Midbrain (tissue), 1 donor: Measurements from ENCODE around the gene RNF5.
"Not testable (repeated sequence)": the region's sequence is repeated elsewhere in the genome, so short reads cannot be mapped to it uniquely, and the experiment has no call there.

Experiments used
- DNase-seq: peaks from one replicate; lab custom pipeline; 2025; lab: John Stamatoyannopoulos, UW

The RNF5 gene

DNA sequence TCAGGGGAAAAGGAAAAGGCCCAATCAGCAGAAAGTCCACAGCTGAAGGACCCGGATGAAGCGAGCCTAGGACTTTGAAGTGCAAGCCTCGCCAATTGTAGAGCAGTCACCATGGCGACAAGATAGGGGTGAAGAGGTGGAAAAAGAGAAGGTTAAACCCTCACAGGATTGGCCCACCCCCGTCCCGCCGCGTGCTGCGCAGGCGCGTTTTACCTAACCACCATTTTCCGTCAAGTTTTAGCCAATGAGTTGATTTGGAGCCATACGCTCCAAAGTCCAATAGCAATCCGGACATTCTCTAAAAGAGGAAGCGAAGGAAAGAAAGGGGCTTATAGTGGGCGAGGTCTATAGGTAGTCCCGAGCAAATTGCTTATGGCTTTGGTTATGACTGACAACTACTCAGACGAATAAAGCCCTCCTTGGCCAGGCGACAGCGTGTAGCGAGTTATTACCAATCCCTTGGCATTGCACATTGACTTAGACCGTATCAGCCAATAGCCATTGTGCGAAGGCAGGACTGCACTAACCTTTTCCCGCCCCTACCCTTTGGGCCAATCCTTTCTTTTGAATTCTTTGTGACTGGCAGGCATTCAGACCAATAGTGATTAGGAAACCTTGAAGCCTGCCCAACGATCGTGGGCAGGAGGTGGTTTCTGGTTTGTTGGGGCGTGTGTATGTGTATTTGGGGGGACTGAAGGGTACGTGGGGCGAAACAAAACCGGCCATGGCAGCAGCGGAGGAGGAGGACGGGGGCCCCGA, at the start of gene RNF5:
Gene RNF5, plus strand, starts transcription at position 618 of the 759 bp plus-strand sequence. Its CDS starts 107 bp downstream, at position 725.
- peak; percentile 99 for DNase-seq

GRCh38 chr6:32128751-32129296, 49.4 kb upstream of the RNF5 start:
- DNase-seq: no peak

DNA sequence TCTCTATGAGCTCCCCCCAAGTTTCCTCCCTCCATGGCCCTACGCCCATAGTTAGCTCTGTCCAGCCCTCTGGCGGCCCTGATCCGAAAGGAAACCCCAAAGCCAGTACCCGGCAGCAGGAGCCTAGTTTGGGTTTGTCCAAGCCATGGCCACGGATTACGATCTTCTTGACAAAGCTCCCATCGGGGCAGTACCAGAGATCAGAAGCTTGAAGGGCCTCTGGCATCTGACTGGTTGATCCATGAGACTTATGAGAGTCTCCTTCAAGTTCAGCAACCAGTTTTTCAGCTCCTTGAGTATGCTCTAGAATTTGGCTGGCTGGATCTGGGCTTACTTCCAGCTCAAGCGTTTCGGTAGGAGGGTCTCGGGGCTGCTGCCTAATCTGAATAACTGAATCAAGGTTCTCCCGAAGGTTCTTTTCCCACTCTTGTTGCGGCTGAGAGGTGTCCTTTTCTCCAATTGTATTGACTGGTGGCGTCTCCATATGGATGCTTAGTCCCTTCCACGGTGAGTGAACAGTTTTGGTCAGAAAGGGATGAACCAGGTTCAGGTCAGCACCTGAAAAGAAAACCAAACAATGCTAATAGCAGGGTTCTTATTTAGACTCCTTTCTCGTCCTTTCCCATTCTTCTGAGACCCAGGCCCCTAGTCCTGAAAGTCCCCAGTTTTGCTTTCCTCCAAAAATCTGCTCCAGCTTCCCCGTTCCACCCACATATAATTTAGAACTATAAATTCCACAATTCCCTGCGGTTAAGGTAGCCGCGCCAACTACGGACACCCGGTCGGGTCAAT, 48.7 kb upstream of the RNF5 start:
- no peak for DNase-seq

DNA sequence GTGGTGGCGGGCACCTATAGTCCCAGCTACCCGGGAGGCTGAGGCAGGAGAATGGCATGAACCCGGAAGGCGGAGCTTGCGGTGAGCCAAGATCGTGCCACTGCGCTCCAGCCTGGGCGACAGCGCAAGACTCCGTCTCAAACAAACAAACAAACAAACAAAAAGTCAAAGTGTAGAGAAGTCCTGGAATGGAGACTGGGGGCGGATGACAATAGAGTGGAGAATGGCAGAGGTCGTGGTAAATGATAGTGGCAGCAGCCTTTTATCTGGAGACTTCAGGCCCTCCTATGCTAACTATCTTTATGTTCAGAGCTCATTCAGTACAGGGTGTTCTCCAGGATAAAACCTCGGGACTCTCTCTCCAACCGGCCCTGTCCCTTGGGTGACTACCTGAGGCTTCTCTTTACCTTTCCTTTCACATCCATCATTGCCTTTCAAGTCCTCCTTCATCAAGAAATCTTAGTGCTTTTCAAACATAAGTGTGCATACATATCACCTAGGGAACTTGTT, 46.7 kb upstream of the RNF5 start:
- no peak for DNase-seq

DNA sequence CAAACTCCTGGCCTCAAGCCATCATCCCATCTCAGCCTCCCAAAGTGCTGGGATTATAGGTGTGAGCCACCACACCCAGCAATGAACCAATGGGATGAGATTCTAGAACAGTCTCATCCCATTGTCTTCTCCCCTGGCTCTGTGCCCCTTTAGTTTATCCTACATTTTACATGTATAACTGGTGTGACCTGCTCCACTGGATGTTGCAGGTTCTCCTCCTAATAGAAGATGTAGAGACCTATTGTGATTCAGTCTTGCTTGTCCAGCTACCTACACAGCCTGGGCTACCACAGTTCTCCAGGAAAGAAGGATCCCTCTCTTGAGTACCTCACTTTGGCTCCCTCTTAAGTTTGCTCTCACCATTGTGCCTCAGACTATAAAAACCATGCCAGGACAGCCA, 46.1 kb upstream of the RNF5 start:
- no peak for DNase-seq

DNA sequence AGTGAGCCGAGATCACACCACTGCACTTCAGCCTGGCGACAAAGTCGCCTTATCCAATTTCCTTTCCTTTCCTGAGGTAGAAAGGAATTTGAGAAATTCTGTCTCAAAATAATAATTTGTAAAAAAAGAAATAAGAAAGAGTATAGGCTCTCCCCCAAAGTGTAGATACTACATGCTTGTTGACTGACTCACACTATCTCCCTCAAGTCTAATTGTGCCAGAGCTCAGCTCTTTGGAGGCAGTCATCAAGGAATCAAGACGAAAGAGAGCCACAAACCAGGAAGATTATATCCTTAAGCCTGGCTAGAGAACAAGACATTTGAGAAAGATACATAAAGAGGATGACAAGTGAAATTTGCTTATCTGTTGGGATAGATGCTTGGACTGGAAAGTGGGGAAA, 44.4 kb upstream of the RNF5 start:
- DNase-seq: no peak

DNA sequence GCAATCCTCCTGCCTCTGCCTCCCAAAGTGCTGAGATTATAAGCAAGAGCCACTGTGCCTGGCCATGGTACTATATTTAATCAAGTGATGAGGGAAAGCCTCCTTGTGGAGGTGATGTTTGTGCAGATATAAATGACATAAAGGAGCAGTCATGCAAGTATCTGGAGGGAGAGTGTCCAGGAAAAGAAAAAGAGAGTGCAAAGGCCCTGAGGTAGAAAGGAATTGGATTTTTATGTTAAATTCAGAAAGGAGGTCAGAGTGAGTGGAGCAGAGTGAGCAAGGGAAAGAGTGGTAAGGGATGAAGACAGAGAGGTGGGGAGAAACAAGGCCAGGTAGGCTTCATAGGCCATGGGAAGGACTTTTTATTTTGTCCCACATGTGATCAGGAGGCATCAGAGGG, 40.8 kb upstream of the RNF5 start:
- DNase-seq: no peak

- no peak for DNase-seq
These were observed 38.6 kb upstream of the RNF5 start for GRCh38 chr6:32139590-32139989.

GRCh38 chr6:32140420-32141046, 37.7 kb upstream of the RNF5 start:
- DNase-seq: no peak

GRCh38 chr6:32144238-32144637, 34.0 kb upstream of the RNF5 start:
- not testable (repeated sequence) for DNase-seq

- no peak for DNase-seq
These were observed 31.9 kb upstream of the RNF5 start for GRCh38 chr6:32146287-32146686.

- DNase-seq: no peak
These were observed 31.5 kb upstream of the RNF5 start for GRCh38 chr6:32146687-32147086.

GRCh38 chr6:32147401-32148132, 30.6 kb upstream of the RNF5 start:
- no peak for DNase-seq

GRCh38 chr6:32148289-32149091, 29.7 kb upstream of the RNF5 start:
- no peak for DNase-seq

GRCh38 chr6:32149092-32149755, 29.0 kb upstream of the RNF5 start:
- DNase-seq: no peak

DNA sequence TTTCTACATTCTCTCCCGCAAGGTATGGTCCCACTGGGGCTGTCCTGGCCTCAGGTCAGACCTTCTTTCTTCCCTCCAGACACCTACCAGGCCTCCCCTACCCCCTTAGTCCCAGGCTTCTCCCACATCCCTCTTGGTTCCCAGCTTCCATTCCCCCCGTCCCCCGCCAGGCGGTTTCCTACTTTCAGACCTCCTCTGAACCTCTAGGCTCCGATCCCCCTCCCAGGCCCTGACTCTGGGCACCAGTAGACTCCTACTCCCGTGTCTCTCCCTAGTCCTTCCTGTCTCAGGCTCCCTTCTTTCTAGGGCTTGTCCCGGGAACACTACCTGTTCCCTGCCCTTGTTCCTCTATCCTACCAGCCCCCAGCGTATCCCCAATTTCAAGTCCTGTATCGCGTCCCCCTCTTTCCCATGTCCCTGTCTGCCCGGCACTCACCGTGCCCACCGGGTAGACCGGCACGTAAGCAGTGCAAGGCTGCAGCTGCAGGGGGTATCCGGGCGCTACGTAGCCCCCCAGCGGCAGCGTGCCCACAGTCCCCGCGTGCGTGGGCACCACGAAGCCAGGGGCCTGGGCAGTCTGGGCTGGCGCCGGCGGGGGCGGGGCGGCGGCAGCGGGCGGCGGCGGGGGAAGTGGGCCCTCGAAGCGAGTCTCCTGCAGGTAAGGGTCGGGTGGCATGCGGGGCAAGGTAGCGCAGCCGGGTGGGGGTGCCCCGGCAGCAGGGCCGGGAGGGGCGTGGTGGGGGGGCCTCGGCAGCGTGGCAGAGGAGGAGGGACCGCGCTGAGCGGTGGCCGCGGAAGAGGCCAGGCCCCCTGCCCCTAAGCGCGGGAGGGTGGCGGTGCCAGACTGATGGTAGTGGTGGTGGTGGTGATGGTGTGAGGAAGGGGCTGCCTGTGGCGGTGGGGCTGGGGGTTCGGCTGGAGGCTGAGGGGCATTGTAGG, 28.0 kb upstream of the RNF5 start:
- DNase-seq: no peak

GRCh38 chr6:32151181-32151862, 26.9 kb upstream of the RNF5 start:
- no peak for DNase-seq
